ENCODE data around the gene CCDC38.

GRCh38 chr12:95953000-95953399, 10.6 kb upstream of the CCDC38 start:
- TF ChIP-seq NFYA (IDR thresholded peaks at IDR 0.05; ENCODE audit: borderline replicate concordance, low read depth, low read length) (no peak), CEBPZ (IDR thresholded peaks at IDR 0.05; ENCODE audit: low read depth, low read length) (no peak), YY1 (IDR thresholded peaks at IDR 0.05; ENCODE audit: low read depth, low read length) (no peak), POLR2A (IDR thresholded peaks at IDR 0.05; ENCODE audit: low read depth, low read length) (no peak), STAT1 (conservative IDR thresholded peaks at IDR 0.05) (no peak), NFIC (IDR thresholded peaks at IDR 0.05; ENCODE audit: low read depth, low read length) (no peak), SREBF1 (IDR thresholded peaks at IDR 0.05; ENCODE audit: low read length) (no peak), TARDBP (IDR thresholded peaks at IDR 0.05; ENCODE audit: borderline replicate concordance) (no peak), ELK1 (IDR thresholded peaks at IDR 0.05; ENCODE audit: low read depth, low read length) (no peak), BCL3 (IDR thresholded peaks at IDR 0.05; ENCODE audit: borderline replicate concordance, insufficient read depth, low read depth, low read length, poor library complexity, severe bottlenecking) (no peak)
- TF ChIP-seq, protein P1, sequence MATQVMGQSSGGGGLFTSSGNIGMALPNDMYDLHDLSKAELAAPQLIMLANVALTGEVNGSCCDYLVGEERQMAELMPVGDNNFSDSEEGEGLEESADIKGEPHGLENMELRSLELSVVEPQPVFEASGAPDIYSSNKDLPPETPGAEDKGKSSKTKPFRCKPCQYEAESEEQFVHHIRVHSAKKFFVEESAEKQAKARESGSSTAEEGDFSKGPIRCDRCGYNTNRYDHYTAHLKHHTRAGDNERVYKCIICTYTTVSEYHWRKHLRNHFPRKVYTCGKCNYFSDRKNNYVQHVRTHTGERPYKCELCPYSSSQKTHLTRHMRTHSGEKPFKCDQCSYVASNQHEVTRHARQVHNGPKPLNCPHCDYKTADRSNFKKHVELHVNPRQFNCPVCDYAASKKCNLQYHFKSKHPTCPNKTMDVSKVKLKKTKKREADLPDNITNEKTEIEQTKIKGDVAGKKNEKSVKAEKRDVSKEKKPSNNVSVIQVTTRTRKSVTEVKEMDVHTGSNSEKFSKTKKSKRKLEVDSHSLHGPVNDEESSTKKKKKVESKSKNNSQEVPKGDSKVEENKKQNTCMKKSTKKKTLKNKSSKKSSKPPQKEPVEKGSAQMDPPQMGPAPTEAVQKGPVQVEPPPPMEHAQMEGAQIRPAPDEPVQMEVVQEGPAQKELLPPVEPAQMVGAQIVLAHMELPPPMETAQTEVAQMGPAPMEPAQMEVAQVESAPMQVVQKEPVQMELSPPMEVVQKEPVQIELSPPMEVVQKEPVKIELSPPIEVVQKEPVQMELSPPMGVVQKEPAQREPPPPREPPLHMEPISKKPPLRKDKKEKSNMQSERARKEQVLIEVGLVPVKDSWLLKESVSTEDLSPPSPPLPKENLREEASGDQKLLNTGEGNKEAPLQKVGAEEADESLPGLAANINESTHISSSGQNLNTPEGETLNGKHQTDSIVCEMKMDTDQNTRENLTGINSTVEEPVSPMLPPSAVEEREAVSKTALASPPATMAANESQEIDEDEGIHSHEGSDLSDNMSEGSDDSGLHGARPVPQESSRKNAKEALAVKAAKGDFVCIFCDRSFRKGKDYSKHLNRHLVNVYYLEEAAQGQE (IDR thresholded peaks at IDR 0.05; ENCODE audit: low read depth, low read length): no peak
- TF ChIP-seq, protein P2, sequence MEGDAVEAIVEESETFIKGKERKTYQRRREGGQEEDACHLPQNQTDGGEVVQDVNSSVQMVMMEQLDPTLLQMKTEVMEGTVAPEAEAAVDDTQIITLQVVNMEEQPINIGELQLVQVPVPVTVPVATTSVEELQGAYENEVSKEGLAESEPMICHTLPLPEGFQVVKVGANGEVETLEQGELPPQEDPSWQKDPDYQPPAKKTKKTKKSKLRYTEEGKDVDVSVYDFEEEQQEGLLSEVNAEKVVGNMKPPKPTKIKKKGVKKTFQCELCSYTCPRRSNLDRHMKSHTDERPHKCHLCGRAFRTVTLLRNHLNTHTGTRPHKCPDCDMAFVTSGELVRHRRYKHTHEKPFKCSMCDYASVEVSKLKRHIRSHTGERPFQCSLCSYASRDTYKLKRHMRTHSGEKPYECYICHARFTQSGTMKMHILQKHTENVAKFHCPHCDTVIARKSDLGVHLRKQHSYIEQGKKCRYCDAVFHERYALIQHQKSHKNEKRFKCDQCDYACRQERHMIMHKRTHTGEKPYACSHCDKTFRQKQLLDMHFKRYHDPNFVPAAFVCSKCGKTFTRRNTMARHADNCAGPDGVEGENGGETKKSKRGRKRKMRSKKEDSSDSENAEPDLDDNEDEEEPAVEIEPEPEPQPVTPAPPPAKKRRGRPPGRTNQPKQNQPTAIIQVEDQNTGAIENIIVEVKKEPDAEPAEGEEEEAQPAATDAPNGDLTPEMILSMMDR (IDR thresholded peaks at IDR 0.05 in 2 of 3, conservative IDR thresholded peaks at IDR 0.05 in 1 of 3; ENCODE audit: control insufficient read depth in 2 of 3, extremely low read depth in 1 of 3, insufficient read depth in 1 of 3, low read depth in 3 of 3, low read length in 3 of 3): no peak
- TF ChIP-seq, protein P3, sequence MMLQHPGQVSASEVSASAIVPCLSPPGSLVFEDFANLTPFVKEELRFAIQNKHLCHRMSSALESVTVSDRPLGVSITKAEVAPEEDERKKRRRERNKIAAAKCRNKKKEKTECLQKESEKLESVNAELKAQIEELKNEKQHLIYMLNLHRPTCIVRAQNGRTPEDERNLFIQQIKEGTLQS (IDR thresholded peaks at IDR 0.05; ENCODE audit: borderline replicate concordance, extremely low read depth, low read depth, low read length): no peak
- TF ChIP-seq, protein P4, sequence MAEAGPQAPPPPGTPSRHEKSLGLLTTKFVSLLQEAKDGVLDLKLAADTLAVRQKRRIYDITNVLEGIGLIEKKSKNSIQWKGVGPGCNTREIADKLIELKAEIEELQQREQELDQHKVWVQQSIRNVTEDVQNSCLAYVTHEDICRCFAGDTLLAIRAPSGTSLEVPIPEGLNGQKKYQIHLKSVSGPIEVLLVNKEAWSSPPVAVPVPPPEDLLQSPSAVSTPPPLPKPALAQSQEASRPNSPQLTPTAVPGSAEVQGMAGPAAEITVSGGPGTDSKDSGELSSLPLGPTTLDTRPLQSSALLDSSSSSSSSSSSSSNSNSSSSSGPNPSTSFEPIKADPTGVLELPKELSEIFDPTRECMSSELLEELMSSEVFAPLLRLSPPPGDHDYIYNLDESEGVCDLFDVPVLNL (IDR thresholded peaks at IDR 0.05; ENCODE audit: low read depth, low read length): no peak

Data from GM12878 (cell line).